Measurements from ENCODE around the gene CD22.

CD22 gene

GRCh38 chr19:35310811-35311465, 18.0 kb upstream of the CD22 start:
- in situ Hi-C loops (cut with HindIII; ENCODE audit: low sequenced_read_pairs), result no loop called here

DNA sequence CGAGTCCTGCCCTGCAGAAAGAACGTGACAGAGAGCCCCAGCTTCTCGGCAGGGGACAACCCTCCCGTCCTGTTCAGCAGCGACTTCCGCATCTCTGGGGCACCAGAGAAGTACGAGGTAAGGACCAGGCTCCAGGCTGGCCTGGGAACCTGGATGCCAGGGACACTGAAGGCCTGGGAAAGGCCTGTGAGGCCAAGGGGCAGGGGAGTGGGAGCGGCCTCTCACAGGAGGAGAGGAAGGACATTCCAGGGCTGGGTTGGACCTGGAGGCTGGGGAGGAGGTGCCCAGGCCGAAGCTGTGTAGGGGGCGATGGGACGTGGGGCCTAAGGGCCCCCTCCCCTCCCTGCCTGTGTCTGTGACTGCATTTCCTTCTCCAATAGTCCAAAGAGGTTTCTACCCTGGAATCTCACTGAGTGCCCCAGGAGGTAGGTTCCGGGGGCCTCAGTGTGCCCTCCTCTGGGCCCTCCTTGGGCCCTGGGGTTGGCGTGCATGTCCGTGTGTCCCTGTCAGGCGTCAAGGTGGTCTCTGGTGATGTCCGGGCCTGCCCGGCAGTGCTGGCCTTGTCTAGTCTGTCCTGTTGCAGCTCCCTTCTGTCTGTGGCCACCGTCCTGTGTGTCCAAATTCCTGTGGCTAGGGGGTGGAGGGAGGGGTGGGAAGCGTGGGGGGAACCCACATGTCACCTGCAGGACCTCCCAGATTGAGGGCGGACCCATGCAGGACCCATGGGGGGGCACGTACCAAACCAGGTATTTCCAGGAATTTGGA, 16.9 kb upstream of the CD22 start:
- in situ Hi-C loops (cut with HindIII; ENCODE audit: low sequenced_read_pairs), result no loop called here

DNA sequence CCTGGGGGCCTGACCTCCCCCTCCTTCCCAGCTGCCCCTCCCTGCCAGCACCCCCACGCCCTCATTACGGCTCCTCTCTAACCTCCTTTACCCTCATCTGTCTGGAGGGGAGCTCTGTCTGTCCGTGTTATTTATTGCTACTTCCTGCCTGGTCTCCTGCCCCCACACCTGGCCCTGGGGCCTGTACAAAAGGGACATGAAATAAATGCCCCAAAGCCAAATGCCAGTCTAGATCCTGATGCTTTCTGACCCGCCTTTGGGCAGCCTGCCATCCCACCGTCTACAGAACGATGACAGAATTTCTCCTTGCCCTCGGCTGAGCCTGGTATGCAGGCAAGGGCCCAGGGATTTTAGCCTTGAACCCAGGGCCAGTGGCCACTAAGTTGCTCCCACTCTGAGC, 15.4 kb upstream of the CD22 start:
- in situ Hi-C loops (cut with HindIII; ENCODE audit: low sequenced_read_pairs), result no loop called here

GRCh38 chr19:35314031-35314430, 15.0 kb upstream of the CD22 start:
- in situ Hi-C loops (cut with HindIII; ENCODE audit: low sequenced_read_pairs), result no loop called here

- in situ Hi-C loops (cut with HindIII; ENCODE audit: low sequenced_read_pairs), result no loop called here
These were observed 14.0 kb upstream of the CD22 start for GRCh38 chr19:35314858-35315470.

DNA sequence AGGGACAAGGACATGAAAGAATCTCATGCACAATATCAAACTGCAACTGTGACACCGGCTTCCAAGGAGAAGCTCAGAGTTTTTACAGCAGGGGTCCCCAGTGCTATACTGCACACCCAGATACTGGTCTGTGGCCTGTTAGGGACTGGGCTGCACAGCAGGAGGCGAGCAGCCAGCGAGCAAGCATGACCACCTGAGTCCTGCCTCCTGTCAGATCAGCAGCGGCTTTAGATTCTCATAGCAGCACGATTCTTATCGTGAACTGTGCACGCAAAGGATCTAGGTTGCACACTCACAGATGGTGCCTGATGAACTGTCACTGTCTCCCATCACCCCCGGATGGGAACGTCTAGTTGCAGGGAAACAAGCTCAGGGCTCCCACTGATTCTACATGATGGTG, 13.1 kb upstream of the CD22 start:
- in situ Hi-C loops (cut with HindIII; ENCODE audit: low sequenced_read_pairs), result no loop called here

DNA sequence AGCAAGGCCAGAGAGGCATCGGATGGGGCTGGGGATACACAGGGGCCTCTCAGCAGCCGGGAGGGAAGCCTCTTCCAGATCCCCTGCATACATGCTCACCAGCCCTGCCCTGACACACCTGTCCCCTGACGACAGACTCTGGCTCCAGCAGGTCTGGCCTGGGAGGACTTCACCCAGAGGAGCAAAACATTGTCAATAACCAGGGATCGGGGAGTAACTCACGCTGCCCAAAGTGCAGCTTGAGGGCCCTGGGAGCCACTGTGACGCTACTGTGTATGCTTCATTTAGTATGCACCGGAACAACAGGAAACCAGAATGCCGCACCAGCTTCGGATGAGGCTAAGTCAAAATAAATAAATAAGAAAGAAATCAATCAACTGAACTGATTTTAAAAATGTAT, 12.4 kb upstream of the CD22 start:
- in situ Hi-C loops (cut with HindIII; ENCODE audit: low sequenced_read_pairs), result no loop called here

GRCh38 chr19:35317464-35318043, 11.4 kb upstream of the CD22 start:
- in situ Hi-C loops (cut with HindIII; ENCODE audit: low sequenced_read_pairs), result no loop called here

GRCh38 chr19:35318679-35319448, 10.1 kb upstream of the CD22 start:
- in situ Hi-C loops (cut with HindIII; ENCODE audit: low sequenced_read_pairs), result no loop called here

DNA sequence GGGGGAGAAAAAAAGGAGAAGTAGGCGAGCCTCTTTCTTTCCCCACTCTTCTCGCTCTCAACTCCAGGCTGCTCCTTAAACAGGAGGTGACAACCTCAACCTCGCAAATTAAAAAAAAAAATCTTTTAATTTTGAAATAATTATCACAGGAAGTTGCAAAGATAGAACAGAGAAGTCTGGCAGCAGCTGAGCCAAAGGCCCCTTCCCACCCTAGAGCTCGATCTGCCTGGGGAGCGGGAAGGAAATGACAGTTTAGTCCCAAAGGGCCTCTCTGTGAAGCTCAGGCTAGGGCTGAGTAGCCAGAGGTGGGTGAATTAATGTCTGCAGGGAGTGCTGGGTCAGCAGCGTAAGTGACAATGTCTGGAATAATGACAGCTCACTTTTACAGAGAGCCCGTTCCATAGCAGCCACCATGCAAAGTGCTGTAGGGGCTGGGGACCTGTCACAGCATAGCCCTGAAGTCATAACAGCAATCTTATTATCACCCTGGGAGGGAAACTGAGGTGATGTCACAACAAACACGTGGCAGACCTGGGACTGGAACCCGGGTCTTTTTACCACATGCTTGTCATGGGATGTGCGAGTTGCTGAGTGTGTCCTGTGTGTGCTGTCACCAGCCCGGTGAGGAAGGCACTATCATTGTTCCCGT, 8.8 kb upstream of the CD22 start:
- in situ Hi-C loops (cut with HindIII; ENCODE audit: low sequenced_read_pairs), result no loop called here

- in situ Hi-C loops (cut with HindIII; ENCODE audit: low sequenced_read_pairs), result no loop called here
These were observed 7.7 kb upstream of the CD22 start for GRCh38 chr19:35321291-35321690.

DNA sequence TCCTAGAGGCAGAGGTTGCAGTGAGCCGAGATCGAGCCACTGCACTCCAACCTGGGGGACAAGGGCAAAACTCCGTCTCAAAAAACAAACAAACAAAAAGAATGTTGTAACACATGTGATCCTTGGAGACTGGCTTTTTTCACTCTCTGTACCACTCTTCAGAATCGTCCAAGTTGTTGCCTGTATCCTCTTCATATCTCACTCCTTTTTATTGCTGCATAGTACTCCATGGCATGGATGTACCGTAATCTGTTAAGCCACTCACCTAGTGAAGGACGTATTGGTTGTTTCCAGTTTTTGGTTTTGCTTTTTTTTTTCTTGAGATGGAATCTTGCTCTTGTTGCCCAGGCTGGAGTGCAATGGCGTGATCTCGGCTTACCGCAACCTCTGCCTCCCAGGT, 7.0 kb upstream of the CD22 start:
- in situ Hi-C loops (cut with HindIII; ENCODE audit: low sequenced_read_pairs), result no loop called here

DNA sequence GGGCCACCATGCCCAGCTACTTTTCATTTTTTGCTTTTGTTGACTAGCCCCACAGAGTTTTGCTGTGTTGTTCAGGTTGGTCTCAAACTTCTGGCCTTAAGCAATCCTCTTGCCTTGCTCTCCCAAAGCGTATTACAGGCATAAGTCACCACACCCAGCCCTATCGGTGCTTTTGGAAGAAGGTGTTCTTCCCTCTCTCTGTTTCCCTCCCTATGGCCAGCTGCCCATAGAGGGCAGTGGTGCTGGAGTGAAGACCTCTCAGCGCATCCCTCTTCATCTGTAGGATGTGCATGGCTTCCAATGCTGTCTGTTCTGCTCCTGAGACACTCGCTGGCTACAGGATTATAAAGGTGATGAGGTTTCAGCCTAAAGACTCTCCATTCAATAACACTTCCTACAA, 1.3 kb upstream of the CD22 start:
- in situ Hi-C loops (cut with HindIII; ENCODE audit: low sequenced_read_pairs), result no loop called here

- in situ Hi-C loops (cut with HindIII; ENCODE audit: low sequenced_read_pairs), result no loop called here
These were observed 336 bp downstream of the CD22 start for GRCh38 chr19:35329323-35329722.

DNA sequence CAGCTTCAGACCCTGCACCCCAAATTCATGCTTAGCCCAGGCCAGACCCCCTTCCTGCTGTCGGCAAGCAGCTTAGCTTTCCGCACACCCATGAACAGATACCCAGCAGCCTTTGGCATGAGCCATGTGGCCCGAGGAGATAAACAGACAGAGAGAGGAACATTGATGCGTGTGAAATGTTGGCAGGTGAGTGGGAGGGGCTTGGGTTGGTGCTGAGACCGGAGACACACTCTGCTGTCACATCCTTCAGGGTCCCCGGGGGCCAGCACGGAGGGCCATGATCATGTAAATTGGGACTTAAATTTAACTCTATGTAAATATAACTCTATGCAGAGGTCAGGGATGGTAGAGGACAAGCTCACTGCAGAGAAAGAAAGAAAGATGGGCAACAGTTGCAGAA, 1.5 kb downstream of the CD22 start:
- in situ Hi-C loops (cut with HindIII; ENCODE audit: low sequenced_read_pairs), result no loop called here

DNA sequence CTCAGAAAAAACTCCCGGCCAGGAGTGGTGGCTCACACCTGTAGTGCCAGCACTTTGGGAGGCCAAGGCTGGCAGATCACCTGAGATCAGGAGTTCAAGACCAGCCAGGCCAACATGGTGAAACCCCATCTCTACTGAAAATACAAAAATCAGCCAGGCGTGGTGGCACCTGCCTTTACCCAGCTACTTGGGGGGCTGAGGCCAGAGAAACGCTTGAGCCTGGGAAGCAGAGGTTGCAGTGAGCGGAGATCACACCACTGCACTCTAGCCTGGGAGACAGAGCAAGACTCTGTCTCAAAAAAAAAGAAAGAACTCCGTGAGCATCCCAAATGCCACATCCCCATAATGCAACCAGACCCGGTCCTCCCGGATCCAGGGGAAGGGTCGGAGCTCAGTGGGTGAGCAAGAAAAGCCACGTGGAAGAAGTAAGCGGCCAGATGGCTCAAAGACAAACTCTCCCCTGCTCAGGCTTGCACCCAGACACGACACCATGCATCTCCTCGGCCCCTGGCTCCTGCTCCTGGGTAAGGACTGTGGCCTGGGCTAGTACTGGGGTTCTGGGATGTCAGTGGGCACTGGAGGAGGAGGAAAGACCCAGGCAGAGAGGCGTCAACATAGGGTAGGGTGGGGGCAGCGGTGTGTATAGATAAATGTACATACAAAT, 2.7 kb downstream of the CD22 start:
- in situ Hi-C loops (cut with HindIII; ENCODE audit: low sequenced_read_pairs), result no loop called here

GRCh38 chr19:35332817-35333216, 3.8 kb downstream of the CD22 start:
- in situ Hi-C loops (cut with HindIII; ENCODE audit: low sequenced_read_pairs), result no loop called here

GRCh38 chr19:35334144-35334753, 5.3 kb downstream of the CD22 start:
- in situ Hi-C loops (cut with HindIII; ENCODE audit: low sequenced_read_pairs), result no loop called here

DNA sequence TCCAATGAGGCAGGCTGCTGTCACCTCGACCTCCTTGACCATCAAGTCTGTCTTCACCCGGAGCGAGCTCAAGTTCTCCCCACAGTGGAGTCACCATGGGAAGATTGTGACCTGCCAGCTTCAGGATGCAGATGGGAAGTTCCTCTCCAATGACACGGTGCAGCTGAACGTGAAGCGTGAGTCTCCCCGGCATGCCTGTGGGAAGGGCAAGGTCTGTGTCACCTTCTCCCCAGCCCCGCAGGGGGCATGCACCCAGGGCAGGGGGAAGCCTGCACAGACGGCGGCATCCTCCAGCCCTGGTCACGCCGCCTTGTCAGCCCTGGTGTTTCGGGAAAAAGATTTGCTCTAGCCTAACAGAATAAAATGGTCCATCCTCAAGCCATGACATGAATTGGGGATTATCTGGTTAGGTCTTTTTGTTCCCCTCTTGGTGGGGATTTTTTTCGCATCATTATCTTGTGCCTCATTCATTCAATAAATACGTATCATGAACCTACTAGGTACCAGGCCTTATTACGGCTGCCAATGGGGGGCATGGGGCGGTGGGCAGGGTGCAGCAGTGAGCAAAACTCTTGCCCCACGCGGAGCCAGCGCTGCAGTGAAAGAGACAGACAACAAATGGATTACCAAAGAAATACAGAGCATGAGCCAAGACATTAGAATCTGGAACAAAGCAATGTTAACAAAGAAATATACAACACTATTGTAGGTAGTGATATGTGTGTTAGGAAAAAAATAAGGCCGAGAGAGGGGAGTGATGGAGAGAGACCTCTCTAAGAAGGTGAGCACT, 7.4 kb downstream of the CD22 start:
- in situ Hi-C loops (cut with HindIII; ENCODE audit: low sequenced_read_pairs), result no loop called here

Measured in DLD1 (cell line).